ENCODE measurements around the gene KHDC1.
"Not testable (repeated sequence)": the region's sequence is repeated elsewhere in the genome, so short reads cannot be mapped to it uniquely, and the experiment has no call there.

KHDC1 gene

DNA sequence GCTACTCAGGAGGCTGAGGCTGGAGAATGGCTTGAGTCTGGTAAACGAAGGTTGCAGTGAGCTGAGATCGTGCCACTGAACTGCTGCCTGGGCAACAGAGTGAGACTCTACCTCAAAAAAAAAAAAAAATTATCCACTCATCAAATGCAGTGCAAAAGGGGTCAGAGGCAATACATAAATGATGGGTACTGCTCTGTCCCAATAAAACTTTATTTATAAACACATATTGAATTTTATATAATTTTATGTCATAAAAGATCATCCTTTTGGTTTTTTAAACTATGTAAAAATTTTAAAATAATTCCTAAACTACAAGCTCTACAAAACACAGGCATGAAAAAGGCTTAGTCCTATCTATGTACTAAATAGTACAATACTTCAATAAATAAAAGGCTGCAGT lies 10.3 kb downstream of the KHDC1 start:
- DNase-seq (ENCODE audit: insufficient read length, low spot score) (no peak), FAIRE-seq (no peak)

DNA sequence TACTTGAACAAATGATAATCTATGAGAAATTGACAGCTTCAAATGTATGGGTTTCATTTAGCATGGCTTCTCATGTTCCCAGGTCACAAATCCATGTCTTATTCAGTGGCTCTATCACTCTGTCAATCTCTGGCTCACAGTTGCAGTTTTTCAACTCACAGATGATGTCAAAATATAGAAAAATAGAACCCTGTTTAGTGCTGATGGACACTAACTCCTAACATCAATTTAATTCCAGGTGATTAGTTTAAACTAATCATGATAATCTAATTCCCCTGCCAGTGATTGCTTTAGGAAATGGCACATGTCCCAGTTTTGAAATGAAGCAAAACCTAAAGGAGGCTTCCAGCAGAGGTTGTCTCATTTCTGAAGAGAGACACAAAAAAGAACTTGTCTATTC lies 13.0 kb downstream of the KHDC1 start:
- DNase-seq (ENCODE audit: insufficient read length, low spot score) (no peak), FAIRE-seq (no peak)

DNA sequence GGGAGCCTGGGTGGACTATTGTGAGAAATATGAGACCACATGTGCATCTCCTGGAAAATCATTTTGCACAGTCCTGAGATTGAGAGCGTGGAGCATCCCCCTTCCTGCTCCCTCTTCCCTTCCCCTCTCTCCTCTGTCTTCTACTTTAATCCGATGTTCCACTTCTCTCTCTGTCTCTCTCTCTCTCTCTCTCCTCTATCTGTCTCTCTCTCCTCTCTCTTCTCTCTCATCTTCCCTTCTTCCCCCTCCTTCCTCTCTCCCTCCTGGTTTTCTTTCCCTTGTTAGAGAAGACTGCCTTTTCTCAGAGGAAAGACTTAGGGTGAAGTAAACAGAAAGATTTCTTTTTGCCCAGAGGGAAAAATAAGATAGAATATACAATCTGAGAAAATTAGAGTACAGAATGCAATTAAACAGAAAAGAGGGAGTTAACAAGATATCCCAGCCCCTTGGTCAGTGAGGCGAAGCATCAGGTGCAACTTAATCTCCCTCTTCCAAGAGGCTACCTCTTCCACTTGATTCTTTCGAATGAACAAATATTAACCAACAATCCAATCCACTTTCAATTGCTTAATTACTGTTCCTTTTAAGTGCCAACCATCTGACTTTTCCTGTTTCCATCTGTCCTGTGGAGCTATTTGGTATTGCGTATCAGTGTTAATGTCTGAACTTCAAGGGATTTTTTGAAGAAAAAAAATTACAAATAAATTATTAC lies 14.6 kb downstream of the KHDC1 start:
- FAIRE-seq: no peak
- DNase-seq (ENCODE audit: insufficient read length, low spot score): no peak

DNA sequence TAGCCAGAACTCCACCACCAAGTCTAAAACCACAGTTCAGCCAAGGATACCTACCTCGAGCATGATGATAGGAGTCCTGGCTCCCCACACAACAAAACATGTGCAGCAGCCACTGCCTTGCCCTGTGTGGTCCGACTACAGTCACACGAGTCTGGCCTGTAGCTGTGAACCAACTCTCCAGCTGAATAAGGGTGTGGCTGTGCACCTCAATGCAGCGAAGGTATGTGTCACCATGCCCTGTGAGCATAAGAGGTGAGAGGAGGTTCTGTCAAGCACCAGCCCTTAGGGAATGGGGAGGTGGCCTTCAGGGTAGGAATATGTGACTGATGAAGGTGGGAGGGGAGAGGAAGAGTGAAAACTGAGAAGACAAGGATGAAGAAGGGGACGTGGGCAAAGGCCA lies 21.0 kb downstream of the KHDC1 start:
- FAIRE-seq (no peak), DNase-seq (ENCODE audit: insufficient read length, low spot score) (no peak)

DNA sequence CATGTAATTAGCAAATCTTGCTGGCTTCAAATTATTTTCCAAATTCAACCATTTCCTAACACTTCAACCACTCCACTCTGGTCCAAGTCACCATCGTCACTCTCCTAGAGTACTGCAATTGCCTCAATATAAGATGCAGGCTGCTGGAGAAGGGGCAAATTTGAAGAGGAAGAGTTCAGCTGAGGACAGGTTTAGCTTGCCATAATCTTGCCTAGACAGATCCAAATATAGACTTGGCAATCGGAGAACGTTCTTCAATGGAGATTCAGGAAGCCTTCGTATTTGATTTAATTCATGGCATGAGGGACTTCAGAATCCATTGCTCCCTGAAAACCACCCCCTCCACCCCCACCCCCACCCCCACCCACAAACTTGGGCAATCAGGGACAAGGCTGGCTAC lies 22.3 kb downstream of the KHDC1 start:
- FAIRE-seq: no peak
- no peak for DNase-seq (ENCODE audit: insufficient read length, low spot score)

DNA sequence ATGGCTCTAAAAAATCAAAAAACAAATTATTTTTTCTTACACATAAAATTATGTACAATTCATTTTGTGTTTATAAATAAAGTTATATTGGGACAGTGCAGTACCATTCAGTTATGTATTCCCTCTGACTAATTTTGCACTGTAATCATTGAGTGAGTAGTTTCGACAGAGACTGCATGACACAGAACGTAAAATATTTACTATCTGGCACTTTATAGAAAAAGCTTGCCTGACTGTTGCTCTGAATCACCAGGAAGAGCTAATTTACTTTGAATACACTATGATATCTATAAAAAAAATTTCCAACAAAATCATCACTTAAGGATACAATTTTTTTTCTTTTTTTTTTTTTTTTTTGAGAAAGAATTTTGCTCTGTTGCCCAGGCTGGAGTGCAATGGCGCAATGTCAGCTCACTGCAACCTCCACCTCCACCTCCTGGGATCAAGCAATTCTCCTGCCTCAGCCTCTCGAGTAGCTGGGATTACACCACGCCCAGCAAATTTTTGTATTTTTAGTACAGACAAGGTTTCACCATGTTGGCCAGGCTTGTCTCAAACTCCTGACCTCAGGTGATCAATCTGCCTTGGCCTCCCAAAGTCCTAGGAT lies 26.7 kb downstream of the KHDC1 start:
- DNase-seq (ENCODE audit: insufficient read length, low spot score) (no peak), FAIRE-seq (no peak)

DNA sequence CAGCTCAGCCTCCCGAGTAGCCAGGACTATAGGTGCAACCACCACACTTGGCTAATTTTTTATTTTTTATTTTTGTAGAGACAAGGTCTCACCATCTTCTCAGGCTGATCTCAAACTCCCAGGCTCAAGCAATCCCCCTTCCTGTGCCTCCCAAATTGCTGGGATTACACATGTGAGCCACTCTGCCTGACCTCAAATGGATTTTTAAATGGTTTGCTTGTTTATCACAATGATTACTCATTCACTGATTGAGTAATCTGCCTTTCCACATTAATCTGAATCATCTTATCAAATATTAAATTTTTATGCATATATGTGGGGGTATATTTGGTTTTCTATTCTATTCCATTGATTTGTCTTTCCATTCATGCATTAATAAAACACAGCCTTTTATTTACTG lies 28.3 kb downstream of the KHDC1 start:
- no peak for DNase-seq (ENCODE audit: insufficient read length, low spot score)
- FAIRE-seq: no peak

DNA sequence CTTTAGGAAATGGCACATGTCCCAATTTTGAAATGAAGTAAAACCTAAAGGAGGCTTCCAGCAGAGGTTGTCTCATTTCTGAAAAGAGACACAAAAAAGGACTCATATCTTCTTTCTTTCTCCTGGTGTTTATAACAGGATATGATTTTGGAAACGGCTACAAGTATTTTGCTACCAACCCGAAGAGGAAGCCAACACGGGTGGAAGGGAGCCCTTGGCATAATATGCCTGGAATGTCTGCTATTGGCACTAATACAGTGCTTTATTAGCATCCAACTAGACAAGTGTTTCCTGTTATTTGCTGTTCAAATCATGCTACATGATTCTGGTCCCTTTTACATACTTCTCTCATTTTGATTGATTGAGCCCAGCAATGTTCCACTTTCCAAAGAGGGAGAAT lies 29.0 kb downstream of the KHDC1 start:
- not testable (repeated sequence) for DNase-seq (ENCODE audit: insufficient read length, low spot score); FAIRE-seq

DNA sequence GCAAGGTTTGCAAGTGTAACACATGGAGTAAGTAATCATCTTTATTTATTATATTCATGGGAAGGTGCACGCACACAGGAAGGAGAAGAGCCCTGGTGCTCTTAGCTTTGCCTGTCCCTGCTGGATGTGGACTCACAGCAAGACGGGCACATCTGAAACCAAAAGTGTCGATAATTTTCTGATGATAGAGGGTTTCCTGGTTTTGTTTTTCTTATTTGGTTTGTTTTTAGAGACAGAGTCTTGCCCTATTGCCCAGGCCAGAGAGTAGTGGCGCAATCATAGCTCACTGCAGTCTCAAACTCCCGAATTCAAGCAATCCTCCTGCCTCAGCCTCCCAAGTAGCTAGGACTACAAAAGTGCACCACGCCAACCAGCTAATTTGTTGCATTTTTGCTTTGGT lies 29.9 kb downstream of the KHDC1 start:
- DNase-seq (ENCODE audit: insufficient read length, low spot score) (no peak), FAIRE-seq (no peak)

DNA sequence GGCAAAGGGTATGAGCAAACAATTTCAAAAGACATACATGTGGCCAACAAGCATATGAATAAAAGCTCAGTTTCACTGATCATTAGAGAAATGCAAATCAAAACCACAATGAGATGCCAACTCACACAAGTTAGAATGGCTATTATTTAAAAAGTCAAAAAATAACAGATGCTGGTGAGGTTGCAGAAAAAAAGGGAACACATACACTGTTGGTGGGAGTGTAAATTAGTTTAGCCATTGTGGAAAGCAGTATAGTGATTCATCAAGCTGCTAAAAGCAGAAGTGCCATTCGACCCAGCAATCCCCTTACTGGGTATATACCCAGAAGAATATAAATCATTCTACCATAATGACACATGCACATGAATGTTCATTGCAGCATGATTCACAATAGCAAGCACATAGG lies 31.0 kb downstream of the KHDC1 start:
- peak; percentile 54 for FAIRE-seq
- DNase-seq (ENCODE audit: insufficient read length, low spot score): no peak

DNA sequence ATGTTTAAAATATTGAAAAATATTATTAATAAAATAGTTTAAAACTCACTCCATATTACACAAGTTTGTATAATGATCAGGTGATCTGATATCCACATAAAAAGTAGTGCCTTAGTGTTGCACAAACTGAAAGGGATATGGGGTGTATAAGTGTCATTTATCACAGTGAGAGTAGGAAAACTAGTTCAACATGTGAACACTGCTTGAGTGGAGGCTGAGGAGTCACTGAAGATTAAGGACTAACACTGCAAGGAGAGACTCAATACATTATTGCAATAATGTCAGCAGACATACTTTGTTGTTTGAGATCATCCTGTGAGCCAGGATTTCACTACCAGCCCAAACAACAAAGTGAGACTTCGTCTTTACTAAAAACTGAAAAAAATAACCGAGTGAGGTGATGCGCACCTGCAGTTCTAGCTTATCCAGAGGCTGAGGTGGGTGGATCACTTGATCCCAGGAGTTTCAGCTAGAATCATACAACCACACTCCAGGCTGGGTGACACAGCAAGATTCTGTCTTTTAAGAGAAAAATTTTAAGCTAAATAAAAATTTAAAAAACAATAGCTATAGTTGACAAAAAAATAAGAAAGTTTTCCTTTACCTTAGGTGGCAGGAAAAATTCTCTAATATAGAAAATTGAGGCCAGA lies 35.3 kb downstream of the KHDC1 start:
- no peak for FAIRE-seq
- no peak for DNase-seq (ENCODE audit: insufficient read length, low spot score)

DNA sequence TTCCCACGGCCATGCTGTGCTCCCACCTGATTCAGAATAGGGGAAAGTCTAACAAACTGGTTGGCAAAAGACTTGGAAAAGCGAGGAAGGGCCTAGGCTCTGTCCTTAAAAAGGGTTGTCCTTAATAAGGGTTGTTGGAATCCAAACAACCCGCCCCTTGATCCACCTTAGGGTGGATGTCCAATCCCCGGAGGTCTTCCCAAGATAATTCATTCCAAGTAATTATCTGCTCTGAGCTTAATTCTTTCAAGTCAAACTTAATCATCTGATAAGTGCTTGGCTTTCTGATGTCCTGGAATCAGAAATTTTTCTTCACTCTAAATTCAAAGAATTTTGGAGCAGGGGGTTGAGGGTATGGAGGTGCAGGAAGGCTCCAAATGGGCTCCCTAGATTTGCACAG lies 37.6 kb downstream of the KHDC1 start, which contains the start of gene KHDC1L:
Gene KHDC1L (minus strand): TSS at position 101 of the 400 bp plus-strand sequence. CDS start 88 bp downstream, at position 13.
- DNase-seq (ENCODE audit: insufficient read length, low spot score): no peak
- FAIRE-seq: no peak

DNA sequence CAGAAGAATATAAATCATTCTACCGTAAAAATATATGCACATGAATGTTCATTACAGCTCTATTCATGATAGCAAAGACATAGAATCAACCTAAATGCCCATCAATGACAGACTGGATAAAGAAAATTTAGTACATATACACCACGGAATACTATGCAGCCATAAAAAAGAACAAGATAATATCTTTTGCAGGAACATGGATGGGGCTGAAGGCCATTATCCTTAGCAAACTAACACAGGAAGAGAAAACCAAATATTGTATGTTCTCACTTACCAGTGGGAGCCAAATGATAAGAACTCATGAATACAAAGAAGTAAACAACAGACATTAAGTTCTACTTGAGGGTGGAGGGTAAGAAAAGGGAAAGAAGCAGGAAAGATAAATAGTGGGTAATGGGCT lies 46.1 kb downstream of the KHDC1 start:
- no peak for DNase-seq (ENCODE audit: insufficient read length, low spot score)
- no peak for FAIRE-seq

DNA sequence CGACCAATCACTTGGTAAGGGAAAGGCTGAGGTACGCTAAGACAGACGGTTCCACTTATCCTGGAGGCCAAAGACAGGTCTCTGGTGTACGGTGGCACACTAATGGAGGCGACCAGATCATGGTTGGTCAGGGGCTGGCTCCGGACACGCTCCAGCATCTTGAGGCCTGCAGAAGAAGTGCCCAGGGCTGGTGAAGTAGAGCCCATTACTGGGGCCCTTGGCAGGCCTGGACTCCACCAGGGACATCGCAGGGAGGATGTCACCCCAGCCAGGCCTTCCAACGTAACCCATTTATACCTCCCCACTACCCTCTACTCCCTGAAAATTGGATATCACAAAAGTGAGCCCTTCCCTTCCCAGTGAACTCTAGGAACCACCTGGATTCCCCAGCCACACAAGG lies 53.9 kb downstream of the KHDC1 start:
- no peak for DNase-seq (ENCODE audit: insufficient read length, low spot score)
- FAIRE-seq: no peak

DNA sequence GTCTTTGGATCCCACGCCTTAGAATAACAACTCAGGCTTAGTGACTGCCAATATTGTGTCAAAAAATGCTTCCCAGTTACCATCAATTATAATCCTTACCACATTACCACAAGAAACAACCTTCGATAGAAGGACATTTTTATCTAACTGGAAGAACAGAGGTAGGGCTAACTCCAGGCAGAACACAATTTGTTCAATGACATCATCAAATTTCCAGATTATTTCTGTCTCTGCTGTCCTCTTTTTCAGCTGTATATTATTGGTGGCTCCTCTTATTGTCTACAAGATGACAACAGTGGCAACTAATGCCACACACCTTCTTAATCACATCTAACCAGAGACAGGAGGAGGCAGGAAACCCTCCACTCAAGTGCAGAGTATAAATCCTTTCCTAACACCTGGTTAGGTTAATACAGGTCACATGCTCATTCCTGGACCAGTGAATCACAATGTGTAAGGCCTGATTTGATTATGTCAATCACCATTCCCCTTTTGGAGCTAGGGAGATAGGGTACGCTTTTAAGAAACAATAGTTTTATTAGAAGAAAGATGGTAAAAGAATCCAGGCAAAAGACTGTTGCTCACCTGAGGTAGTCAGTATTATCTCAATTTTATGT lies 55.7 kb downstream of the KHDC1 start:
- FAIRE-seq: no peak
- no peak for DNase-seq (ENCODE audit: insufficient read length, low spot score)

DNA sequence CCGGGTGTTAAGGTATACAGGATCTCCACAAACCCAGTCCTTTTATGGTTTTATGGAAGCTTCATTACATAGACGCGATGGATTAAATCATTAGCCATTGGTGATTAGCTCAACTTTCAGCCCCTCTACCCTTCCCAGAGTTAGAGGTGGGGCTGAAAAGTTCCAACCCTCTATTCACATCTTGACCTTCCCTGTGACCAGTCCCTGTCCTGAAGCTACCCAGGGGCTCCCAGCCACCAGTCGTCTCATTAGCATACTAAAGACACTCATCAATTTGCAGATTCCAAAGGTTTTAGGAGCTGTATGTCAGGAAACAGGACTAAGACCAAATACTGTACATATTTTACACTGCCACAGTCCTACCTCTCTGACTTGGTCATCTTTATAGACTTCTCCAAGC lies 58.7 kb downstream of the KHDC1 start:
- FAIRE-seq (no peak), DNase-seq (ENCODE audit: insufficient read length, low spot score) (no peak)

DNA sequence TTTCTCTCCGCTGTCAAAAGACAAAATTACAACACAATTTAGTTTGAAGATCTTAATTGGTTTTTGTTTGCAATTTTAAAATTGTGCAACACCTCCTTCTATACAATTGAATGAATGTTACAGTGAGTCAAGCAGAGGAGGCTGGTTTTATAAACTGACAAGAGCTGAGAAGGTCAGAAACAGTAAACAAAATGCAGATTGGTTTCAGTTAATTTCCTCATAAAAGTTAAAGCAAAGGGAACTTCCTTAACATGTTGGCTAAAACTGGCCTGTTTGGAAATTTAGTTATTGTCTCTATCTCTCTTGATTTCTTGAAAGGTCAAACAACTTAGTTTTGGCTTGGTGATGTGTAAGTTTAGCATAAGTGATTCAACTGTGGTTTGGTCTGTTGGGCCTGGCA lies 59.9 kb downstream of the KHDC1 start:
- no peak for DNase-seq (ENCODE audit: insufficient read length, low spot score)
- FAIRE-seq: no peak

DNA sequence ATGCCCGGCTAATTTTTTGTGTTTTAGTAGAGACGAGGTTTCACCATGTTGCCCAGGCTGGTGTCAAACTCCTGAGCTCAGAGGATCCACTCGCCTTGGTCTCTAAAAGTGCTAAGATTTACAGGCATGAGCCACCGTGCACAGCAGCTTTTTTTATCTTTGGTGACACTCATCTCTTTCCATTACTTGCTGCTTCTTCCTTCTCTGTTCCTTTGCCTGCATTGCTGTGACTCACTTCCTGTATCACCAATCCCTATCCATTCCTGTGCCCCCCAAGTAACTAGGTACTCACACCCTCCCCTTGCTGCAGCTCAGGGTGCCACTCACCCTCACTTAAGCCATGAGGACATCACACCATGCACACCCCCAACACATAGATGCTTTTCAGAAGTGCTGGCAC lies 62.3 kb downstream of the KHDC1 start:
- no peak for FAIRE-seq
- DNase-seq (ENCODE audit: insufficient read length, low spot score): no peak

DNA sequence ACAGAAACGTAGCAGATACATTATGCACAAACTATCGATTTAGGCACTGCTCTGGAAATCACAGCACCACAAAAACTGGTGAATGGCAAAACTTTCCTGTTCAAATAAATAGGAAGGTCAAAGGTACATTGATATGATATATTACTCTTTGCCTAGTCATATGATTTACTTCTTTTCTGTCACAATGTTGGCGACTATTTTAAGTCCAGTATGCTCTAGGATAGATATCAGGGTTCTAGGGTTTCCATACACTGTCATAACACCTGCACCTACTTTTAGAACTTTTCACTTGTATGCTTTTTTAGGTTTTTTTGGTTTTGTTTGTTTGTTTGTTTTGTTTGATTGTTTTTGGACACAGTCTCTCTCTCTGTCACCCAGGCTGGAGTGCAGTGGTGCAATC lies 62.7 kb downstream of the KHDC1 start:
- no peak for DNase-seq (ENCODE audit: insufficient read length, low spot score)
- FAIRE-seq: no peak

DNA sequence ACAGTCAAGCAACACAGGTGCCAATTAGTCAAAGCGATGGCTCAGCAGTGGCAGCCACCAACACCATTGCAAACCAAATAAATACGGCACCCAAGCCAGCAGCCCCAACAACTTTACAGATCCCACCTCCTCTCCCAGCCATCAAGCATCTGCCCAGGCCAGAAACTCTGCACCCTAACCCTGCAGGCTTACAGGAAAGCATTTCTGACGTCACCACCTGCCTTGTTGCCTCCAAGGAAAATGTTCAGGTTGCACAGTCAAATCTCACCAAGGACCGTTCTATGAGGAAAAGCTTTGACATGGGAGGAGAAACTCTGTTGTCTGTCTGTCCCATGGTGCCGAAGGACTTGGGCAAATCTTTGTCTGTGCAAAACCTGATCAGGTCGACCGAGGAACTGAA lies 68.3 kb downstream of the KHDC1 start:
- FAIRE-seq (no peak), DNase-seq (ENCODE audit: insufficient read length, low spot score) (no peak)

DNA sequence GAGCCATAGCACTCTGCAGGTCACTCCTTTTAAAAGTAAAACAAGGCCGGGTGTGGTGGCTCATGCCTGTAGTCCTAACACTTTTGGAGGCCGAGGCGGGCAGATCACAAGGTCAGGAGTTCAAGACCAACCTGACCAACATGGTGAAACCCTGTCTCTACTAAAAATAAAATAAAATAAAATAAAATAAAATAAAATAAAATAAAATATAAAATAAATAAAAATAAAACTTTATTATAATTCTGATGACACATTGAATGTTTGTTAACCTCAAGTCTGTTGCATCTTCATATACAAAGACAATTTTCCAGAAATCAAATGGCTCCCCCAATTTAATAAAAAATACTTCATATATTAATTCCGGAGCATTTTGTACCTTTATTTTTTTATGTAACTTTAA lies 69.7 kb downstream of the KHDC1 start:
- FAIRE-seq; DNase-seq (ENCODE audit: insufficient read length, low spot score): not testable (repeated sequence)
